SKM-1 treated with dmso at 0.1 percent for 144 hours (cell line): Measurements from ENCODE around the gene PLAAT5.
"Not testable (repeated sequence)": the region's sequence is repeated elsewhere in the genome, so short reads cannot be mapped to it uniquely, and the experiment has no call there.

Experiments
- DNase-seq: peaks from one replicate; lab custom pipeline; 2025; ENCODE audit not compliant: unreplicated experiment; lab: John Stamatoyannopoulos, UW

The PLAAT5 gene, protein sequence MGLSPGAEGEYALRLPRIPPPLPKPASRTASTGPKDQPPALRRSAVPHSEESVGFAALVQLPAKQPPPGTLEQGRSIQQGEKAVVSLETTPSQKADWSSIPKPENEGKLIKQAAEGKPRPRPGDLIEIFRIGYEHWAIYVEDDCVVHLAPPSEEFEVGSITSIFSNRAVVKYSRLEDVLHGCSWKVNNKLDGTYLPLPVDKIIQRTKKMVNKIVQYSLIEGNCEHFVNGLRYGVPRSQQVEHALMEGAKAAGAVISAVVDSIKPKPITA

GRCh38 chr11:63490551-63491239, at the start of gene PLAAT5:
Gene PLAAT5, minus strand, starts transcription at chr11:63491167. Its CDS starts 133 bp downstream, at chr11:63491034.
- no peak for DNase-seq

- no peak for DNase-seq
These were observed 46.5 kb upstream of the PLAAT5 start for GRCh38 chr11:63537293-63538101.

- DNase-seq = no peak
These were observed 45.8 kb upstream of the PLAAT5 start, which contains the start of gene PLAAT4 for GRCh38 chr11:63536669-63537292. Gene PLAAT4, plus strand, starts transcription at chr11:63536808. Its CDS starts 61 bp downstream, at chr11:63536869.

GRCh38 chr11:63535734-63536133, 44.8 kb upstream of the PLAAT5 start:
- DNase-seq = no peak

DNA sequence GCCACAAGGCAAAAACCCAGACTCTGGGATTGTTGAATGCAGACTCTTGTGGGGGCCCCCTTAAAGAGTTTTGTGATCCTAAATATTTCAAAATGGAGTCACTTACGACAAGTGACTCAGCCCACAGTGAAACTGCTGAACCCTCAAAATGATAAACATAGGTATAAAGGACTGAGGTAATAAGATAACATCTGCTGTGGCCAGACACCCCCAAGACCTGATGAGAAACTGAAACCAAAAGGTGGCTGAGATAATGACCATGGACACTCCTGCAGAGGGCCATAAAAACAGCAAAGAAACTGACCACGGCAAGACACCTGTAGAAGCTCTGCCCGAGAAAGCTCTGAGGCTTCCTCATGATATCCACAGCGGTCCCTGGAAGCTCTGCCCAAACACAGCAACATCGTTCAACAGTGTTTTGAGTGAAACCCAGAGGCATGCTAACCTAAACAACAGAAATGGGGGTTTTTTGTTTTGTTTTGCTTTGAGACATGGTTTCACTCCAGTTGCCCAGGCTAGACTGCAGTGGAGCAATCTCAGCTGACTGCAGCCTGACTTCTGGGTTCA, 44.0 kb upstream of the PLAAT5 start:
- no peak for DNase-seq

GRCh38 chr11:63534076-63534475, 43.1 kb upstream of the PLAAT5 start:
- no peak for DNase-seq

DNA sequence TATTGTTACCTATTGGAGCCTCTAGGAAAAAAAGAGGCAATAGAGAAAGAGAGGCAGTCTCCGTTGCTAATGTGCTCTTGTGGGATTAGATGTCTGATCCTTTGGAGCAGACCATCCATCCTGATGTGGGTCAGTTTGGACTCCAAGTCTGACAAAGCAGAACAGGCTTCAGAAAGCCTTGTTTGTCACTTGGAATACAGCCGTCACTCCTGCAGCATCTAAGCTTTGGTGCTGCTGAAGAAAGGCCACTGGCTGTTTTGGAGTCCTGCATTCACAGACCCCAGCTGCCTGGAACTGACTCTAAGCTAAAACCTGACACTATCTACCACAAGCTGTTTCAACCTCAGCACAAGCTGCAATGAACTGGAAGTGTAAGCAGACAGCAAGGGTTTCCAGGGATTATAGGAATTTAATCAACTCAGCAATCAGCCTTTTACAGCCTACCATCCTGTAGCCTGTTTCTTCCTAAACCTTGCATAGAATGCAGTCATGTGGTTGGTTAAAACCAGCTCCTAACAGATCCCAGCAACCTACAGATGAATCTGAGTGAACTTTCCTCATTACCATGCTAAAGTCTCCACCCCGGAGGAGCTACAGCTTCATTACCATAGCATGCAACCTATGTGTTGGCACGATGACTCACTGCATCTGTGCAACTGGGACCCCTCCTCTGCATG, 42.0 kb upstream of the PLAAT5 start:
- DNase-seq = no peak

DNA sequence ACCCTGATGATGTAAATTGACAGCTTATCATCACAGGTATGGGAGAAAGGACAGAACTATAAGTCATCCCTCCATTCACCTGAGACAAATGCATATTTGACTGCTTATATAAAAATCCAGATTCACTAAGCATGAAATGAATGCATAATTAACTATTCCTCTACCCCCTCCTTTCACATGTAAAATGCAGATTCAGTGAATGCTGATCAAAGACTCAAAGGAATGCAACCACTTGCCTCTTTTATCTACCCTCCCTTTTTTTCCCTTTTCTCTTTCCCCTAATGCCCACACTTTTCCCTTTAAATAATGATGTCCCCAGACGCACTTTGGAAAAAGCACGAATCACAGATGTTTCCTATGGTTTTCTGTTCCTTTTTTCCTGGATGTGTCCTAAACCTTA, 41.1 kb upstream of the PLAAT5 start:
- DNase-seq = no peak

- not testable (repeated sequence) for DNase-seq
These were observed 40.3 kb upstream of the PLAAT5 start for GRCh38 chr11:63531074-63531792.

DNA sequence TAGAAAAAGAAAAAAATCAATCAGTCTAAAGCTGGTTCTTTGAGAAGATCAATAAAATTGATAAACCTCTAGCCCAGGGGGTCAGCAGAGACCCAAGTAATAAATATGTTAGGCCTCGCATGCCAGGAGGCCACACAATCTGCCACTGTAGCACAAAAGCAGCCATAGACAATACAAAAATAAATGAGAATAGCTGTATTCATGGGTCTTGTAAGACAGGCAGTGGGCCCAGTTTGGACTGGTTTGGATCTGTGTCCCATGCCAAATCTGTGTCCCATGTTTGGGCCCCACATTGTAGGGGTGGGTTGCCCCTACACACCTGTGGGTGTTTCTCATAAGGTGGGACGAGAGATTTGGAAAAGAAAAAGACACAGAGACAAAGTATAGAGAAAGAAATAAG, 39.1 kb upstream of the PLAAT5 start:
- no peak for DNase-seq

DNA sequence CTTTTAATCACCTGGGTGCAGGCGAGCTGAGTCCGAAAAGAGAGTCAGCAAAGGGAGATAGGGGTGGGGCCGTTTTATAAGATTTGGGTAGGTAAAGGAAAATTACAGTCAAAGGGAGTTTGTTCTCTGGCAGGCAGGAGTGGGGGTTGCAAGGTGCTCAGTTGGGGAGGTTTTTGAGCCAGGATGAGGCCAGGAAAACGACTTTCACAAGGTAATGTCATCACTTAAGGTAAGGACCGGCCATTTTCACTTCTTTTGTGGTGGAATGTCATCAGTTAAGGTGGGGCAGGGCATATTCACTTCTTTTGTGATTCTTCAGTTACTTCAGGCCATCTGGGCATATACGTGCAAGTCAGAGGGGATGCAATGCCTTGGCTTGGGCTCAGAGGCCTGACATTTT, 38.4 kb upstream of the PLAAT5 start:
- DNase-seq = not testable (repeated sequence)

DNA sequence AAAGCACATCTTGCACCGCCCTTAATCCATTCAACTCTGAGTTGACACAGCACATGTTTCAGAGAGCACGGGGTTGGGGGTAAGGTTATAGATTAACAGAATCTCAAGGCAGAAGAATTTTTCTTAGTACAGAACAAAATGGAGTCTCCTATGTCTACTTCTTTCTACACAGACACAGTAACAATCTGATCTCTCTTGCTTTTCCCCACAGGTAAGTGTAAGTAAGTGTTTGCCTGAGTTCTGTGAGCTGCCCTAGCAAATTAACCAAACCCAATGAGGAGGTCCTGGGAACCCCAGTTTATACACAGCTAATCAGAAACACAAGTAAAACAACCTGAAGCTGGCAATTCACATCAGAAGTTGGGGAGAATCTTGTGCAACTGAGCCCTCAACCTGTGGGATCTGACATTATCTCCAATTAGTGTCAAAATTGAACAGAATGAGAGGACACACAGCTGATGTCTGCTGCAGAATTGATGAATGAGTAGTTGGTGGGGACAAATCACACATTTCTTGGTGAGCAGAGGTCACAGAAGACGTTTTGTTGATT, 37.8 kb upstream of the PLAAT5 start:
- not testable (repeated sequence) for DNase-seq

DNA sequence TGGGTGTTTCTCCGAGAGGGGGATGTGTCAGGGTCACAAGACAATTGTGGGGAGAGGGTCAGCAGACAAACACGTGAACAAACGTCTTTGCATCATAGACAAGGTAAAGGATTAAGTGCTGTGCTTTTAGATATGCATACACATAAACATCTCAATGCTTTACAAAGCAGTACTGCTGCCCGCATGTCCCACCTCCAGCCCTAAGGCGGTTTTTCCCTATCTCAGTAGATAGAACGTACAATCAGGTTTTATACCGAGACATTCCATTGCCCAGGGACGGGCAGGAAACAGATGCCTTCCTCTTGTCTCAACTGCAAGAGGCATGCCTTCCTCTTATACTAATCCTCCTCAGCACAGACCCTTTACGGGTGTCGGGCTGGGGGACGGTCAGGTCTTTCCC, 37.2 kb upstream of the PLAAT5 start:
- not testable (repeated sequence) for DNase-seq

GRCh38 chr11:63527667-63528066, 36.7 kb upstream of the PLAAT5 start:
- no peak for DNase-seq

- no peak for DNase-seq
These were observed 32.2 kb upstream of the PLAAT5 start for GRCh38 chr11:63523151-63523550.

- DNase-seq = no peak
These were observed 30.9 kb upstream of the PLAAT5 start for GRCh38 chr11:63521896-63522295.

- no peak for DNase-seq
These were observed 29.7 kb upstream of the PLAAT5 start for GRCh38 chr11:63520606-63521170.

GRCh38 chr11:63518548-63518947, 27.6 kb upstream of the PLAAT5 start:
- DNase-seq = no peak

DNA sequence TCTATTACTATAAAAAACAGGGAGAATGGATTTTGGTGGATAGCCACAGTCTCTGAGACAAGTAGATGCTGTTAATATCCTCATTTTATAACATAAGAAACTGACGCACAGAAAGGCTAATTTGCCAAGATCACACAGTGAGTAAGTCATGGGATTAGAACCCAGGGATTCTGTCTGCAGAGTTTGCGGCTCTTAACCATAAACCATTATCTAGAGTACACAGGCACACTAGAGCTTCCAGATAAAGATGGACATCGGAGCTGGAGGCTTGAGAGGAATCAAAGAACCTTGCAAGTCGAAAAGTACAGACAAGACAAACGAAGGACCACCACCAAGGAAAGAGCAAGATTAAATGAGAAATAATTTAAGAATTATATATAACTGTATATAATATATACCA, 26.2 kb upstream of the PLAAT5 start:
- DNase-seq = no peak
